ENCODE results near the gene GARS1.

The GARS1 gene

GRCh38 chr7:30598121-30598876, 3.6 kb downstream of the GARS1 start:
- peak overlapping the region; percentile 3 for H3K27ac ChIP-seq (ENCODE audit: low read length, poor library complexity, severe bottlenecking)

GRCh38 chr7:30604901-30605300, 10.2 kb downstream of the GARS1 start:
- H3K4ac ChIP-seq (ENCODE audit: low read depth in 1 of 2, low read length in 2 of 2) = no peak overlapping the region
- H3K14ac ChIP-seq (ENCODE audit: low read length in 2 of 2) = no peak overlapping the region

More at GRCh38 chr7:30598121-30598876, 3.6 kb downstream of the GARS1 start:
- Histone ChIP-seq H3K4ac (ENCODE audit: low read depth in 1 of 2, low read length in 2 of 2) (no peak overlapping the region), H3K4me2 (ENCODE audit: low read length, poor library complexity, severe bottlenecking) (no peak overlapping the region), H3K23ac (ENCODE audit: low read length in 2 of 2) (peak overlapping the region in 1 of 2 experiments; percentile 14), H4K8ac (ENCODE audit: low read length) (no peak overlapping the region), H3K27me3 (ENCODE audit: control insufficient read depth in 1 of 2, insufficient read depth in 1 of 2, low read length in 2 of 2) (no peaks in the 10 kb centered on the region), H3K4me3 (ENCODE audit: insufficient read depth in 1 of 2, low read depth in 1 of 2, low read length in 2 of 2) (peak overlapping the region in 1 of 2 experiments; percentile 98), H3K14ac (ENCODE audit: low read length in 2 of 2) (peak overlapping the region in 1 of 2 experiments; percentile 65), H2BK120ac (ENCODE audit: low read depth, low read length) (no peak overlapping the region), H3K9me3 (ENCODE audit: control insufficient read depth, low read length) (no peaks in the 10 kb centered on the region), H2AK5ac (ENCODE audit: low read length, severe bottlenecking) (no peak overlapping the region), H3K18ac (ENCODE audit: low read depth in 1 of 2, low read length in 2 of 2) (no peak overlapping the region), H3K4me1 (ENCODE audit: control insufficient read depth, insufficient read depth, low read depth, low read length) (peaks cover 4% of the 10 kb centered on the region), H2BK12ac (ENCODE audit: low read length in 2 of 2) (no peak overlapping the region), H2BK15ac (ENCODE audit: low read depth, poor library complexity, severe bottlenecking) (no peak overlapping the region), H3K36me3 (ENCODE audit: control insufficient read depth in 1 of 2, insufficient read depth in 2 of 2, low read depth in 1 of 2, low read length in 2 of 2) (peaks cover 4 to 44% of the 10 kb centered on the region in 2 experiments), H2AFZ (ENCODE audit: low read depth, low read length) (no peak overlapping the region), H3K79me1 (replicated peaks; ENCODE audit: low read length, poor library complexity, severe bottlenecking) (peaks cover 4% of the 10 kb centered on the region), H4K91ac (ENCODE audit: low read length) (no peak overlapping the region), H2BK5ac (ENCODE audit: low read depth, low read length, poor library complexity, severe bottlenecking) (no peak overlapping the region), H3K9ac (ENCODE audit: low read length) (peak overlapping the region; percentile 99)
- no peak for DNase-seq
- 96% methylated on average over 12 of the region's 13 CpGs for WGBS

GRCh38 chr7:30605832-30606231, 11.2 kb downstream of the GARS1 start:
- no peak overlapping the region for H2BK5ac ChIP-seq (ENCODE audit: low read depth, low read length, poor library complexity, severe bottlenecking)

More at GRCh38 chr7:30604901-30605300, 10.2 kb downstream of the GARS1 start:
- no peak overlapping the region for H2BK5ac ChIP-seq (ENCODE audit: low read depth, low read length, poor library complexity, severe bottlenecking)
- WGBS = 94% methylated on average over 2 of the region's 3 CpGs
- no peak overlapping the region for H4K91ac ChIP-seq (ENCODE audit: low read length)
- H3K9me3 ChIP-seq (ENCODE audit: control insufficient read depth, low read length) = no peaks in the 10 kb centered on the region
- no peaks in the 10 kb centered on the region for H3K4me1 ChIP-seq (ENCODE audit: control insufficient read depth, insufficient read depth, low read depth, low read length)
- no peak overlapping the region for H2AFZ ChIP-seq (ENCODE audit: low read depth, low read length)
- H3K9ac ChIP-seq (ENCODE audit: low read length) = peak overlapping the region; percentile 11
- no peak overlapping the region for H3K4me3 ChIP-seq (ENCODE audit: insufficient read depth in 1 of 2, low read depth in 1 of 2, low read length in 2 of 2)
- H3K27me3 ChIP-seq (ENCODE audit: control insufficient read depth in 1 of 2, insufficient read depth in 1 of 2, low read length in 2 of 2) = no peaks in the 10 kb centered on the region
- H2AK5ac ChIP-seq (ENCODE audit: low read length, severe bottlenecking) = no peak overlapping the region
- H3K18ac ChIP-seq (ENCODE audit: low read depth in 1 of 2, low read length in 2 of 2) = no peak overlapping the region
- peaks cover 12% of the 10 kb centered on the region for H3K79me1 ChIP-seq (replicated peaks; ENCODE audit: low read length, poor library complexity, severe bottlenecking)
- H2BK120ac ChIP-seq (ENCODE audit: low read depth, low read length) = no peak overlapping the region
- no peak overlapping the region for H3K23ac ChIP-seq (ENCODE audit: low read length in 2 of 2)
- H2BK12ac ChIP-seq (ENCODE audit: low read length in 2 of 2) = no peak overlapping the region
- peaks cover 10 to 95% of the 10 kb centered on the region in 2 experiments for H3K36me3 ChIP-seq (ENCODE audit: control insufficient read depth in 1 of 2, insufficient read depth in 2 of 2, low read depth in 1 of 2, low read length in 2 of 2)
- H3K27ac ChIP-seq (ENCODE audit: low read length, poor library complexity, severe bottlenecking) = no peak overlapping the region
- H2BK15ac ChIP-seq (ENCODE audit: low read depth, poor library complexity, severe bottlenecking) = no peak overlapping the region
- no peak for DNase-seq
- H4K8ac ChIP-seq (ENCODE audit: low read length) = no peak overlapping the region
- no peak overlapping the region for H3K4me2 ChIP-seq (ENCODE audit: low read length, poor library complexity, severe bottlenecking)

GRCh38 chr7:30612658-30613265, 18.1 kb downstream of the GARS1 start:
- H3K14ac ChIP-seq (ENCODE audit: low read length in 2 of 2) = no peak overlapping the region
- no peak overlapping the region for H4K91ac ChIP-seq (ENCODE audit: low read length)
- 92% methylated on average over 5 of the region's 6 CpGs for WGBS
- no peak overlapping the region for H3K23ac ChIP-seq (ENCODE audit: low read length in 2 of 2)
- H3K18ac ChIP-seq (ENCODE audit: low read depth in 1 of 2, low read length in 2 of 2) = no peak overlapping the region
- H2BK120ac ChIP-seq (ENCODE audit: low read depth, low read length) = no peak overlapping the region
- no peak overlapping the region for H2BK5ac ChIP-seq (ENCODE audit: low read depth, low read length, poor library complexity, severe bottlenecking)
- H3K36me3 ChIP-seq (ENCODE audit: control insufficient read depth in 1 of 2, insufficient read depth in 2 of 2, low read depth in 1 of 2, low read length in 2 of 2) = peaks cover 21 to 95% of the 10 kb centered on the region in 2 experiments
- H2BK15ac ChIP-seq (ENCODE audit: low read depth, poor library complexity, severe bottlenecking) = no peak overlapping the region
- no peak overlapping the region for H2AFZ ChIP-seq (ENCODE audit: low read depth, low read length)
- H3K4ac ChIP-seq (ENCODE audit: low read depth in 1 of 2, low read length in 2 of 2) = no peak overlapping the region
- H2BK12ac ChIP-seq (ENCODE audit: low read length in 2 of 2) = no peak overlapping the region
- H3K4me2 ChIP-seq (ENCODE audit: low read length, poor library complexity, severe bottlenecking) = no peak overlapping the region
- no peak overlapping the region for H4K8ac ChIP-seq (ENCODE audit: low read length)
- no peak for DNase-seq
- H3K79me1 ChIP-seq (replicated peaks; ENCODE audit: low read length, poor library complexity, severe bottlenecking) = peaks cover 17% of the 10 kb centered on the region
- H2AK5ac ChIP-seq (ENCODE audit: low read length, severe bottlenecking) = no peak overlapping the region
- no peak overlapping the region for H3K9ac ChIP-seq (ENCODE audit: low read length)
- H3K9me3 ChIP-seq (ENCODE audit: control insufficient read depth, low read length) = no peaks in the 10 kb centered on the region
- no peaks in the 10 kb centered on the region for H3K27me3 ChIP-seq (ENCODE audit: control insufficient read depth in 1 of 2, insufficient read depth in 1 of 2, low read length in 2 of 2)
- H3K27ac ChIP-seq (ENCODE audit: low read length, poor library complexity, severe bottlenecking) = no peak overlapping the region
- H3K4me1 ChIP-seq (ENCODE audit: control insufficient read depth, insufficient read depth, low read depth, low read length) = no peaks in the 10 kb centered on the region
- H3K4me3 ChIP-seq (ENCODE audit: insufficient read depth in 1 of 2, low read depth in 1 of 2, low read length in 2 of 2) = no peak overlapping the region

More at GRCh38 chr7:30605832-30606231, 11.2 kb downstream of the GARS1 start:
- no peak overlapping the region for H3K14ac ChIP-seq (ENCODE audit: low read length in 2 of 2)
- no peak overlapping the region for H2BK12ac ChIP-seq (ENCODE audit: low read length in 2 of 2)
- H3K9me3 ChIP-seq (ENCODE audit: control insufficient read depth, low read length) = no peaks in the 10 kb centered on the region
- no peak overlapping the region for H2AK5ac ChIP-seq (ENCODE audit: low read length, severe bottlenecking)
- no peak for DNase-seq
- no peak overlapping the region for H3K4me2 ChIP-seq (ENCODE audit: low read length, poor library complexity, severe bottlenecking)
- H3K27me3 ChIP-seq (ENCODE audit: control insufficient read depth in 1 of 2, insufficient read depth in 1 of 2, low read length in 2 of 2) = no peaks in the 10 kb centered on the region
- H3K4me1 ChIP-seq (ENCODE audit: control insufficient read depth, insufficient read depth, low read depth, low read length) = no peaks in the 10 kb centered on the region
- H4K91ac ChIP-seq (ENCODE audit: low read length) = no peak overlapping the region
- peaks cover 10 to 95% of the 10 kb centered on the region in 2 experiments for H3K36me3 ChIP-seq (ENCODE audit: control insufficient read depth in 1 of 2, insufficient read depth in 2 of 2, low read depth in 1 of 2, low read length in 2 of 2)
- H3K23ac ChIP-seq (ENCODE audit: low read length in 2 of 2) = no peak overlapping the region
- no peak overlapping the region for H3K18ac ChIP-seq (ENCODE audit: low read depth in 1 of 2, low read length in 2 of 2)
- H3K4ac ChIP-seq (ENCODE audit: low read depth in 1 of 2, low read length in 2 of 2) = no peak overlapping the region
- H2BK120ac ChIP-seq (ENCODE audit: low read depth, low read length) = no peak overlapping the region
- 100% methylated on average over 2 of the region's 3 CpGs for WGBS
- no peak overlapping the region for H3K9ac ChIP-seq (ENCODE audit: low read length)
- H2AFZ ChIP-seq (ENCODE audit: low read depth, low read length) = no peak overlapping the region
- H2BK15ac ChIP-seq (ENCODE audit: low read depth, poor library complexity, severe bottlenecking) = no peak overlapping the region
- H4K8ac ChIP-seq (ENCODE audit: low read length) = no peak overlapping the region
- H3K27ac ChIP-seq (ENCODE audit: low read length, poor library complexity, severe bottlenecking) = no peak overlapping the region
- peaks cover 12% of the 10 kb centered on the region for H3K79me1 ChIP-seq (replicated peaks; ENCODE audit: low read length, poor library complexity, severe bottlenecking)
- no peak overlapping the region for H3K4me3 ChIP-seq (ENCODE audit: insufficient read depth in 1 of 2, low read depth in 1 of 2, low read length in 2 of 2)
